Keratinocyte (primary cell): ENCODE data around the gene ABR. TPM values are rescaled to one million over a fixed set of nuclear protein-coding genes. Genes with fewer than 3 reads are reported as not detected.

ENCODE experiments used
- DNase-seq: peaks from one replicate; pipeline ENCODE4 v3.0.0-alpha.2; 2011; ENCODE audit warnings: low read depth, missing footprints, low spot score
- FAIRE-seq: peaks from 2 replicates; lab custom pipeline; 2011; peaks lifted over from hg19 to GRCh38; lab: Jason Lieb, UNC
- H2AFZ ChIP-seq: 2 replicates; pipeline ENCODE4 v1.6.0; 2012; ENCODE audit warnings: low read length, control low read depth, inconsistent platforms; ENCODE audit not compliant: control insufficient read depth
- H3K27ac ChIP-seq: 2 replicates; pipeline ENCODE4 v1.5.1; 2011; ENCODE audit warnings: low read length; ENCODE audit not compliant: control insufficient read depth, insufficient read depth
- H3K27me3 ChIP-seq: 3 replicates; pipeline ENCODE4 v1.6.0; 2011; ENCODE audit warnings: low read length; ENCODE audit not compliant: control insufficient read depth, insufficient read depth; ENCODE audit errors: extremely low read depth
- H3K36me3 ChIP-seq, 2 experiments: 2 replicates in 1 of 2; 3 replicates in 1 of 2; pipeline ENCODE4 v1.5.1; 2011; ENCODE audit warnings: low read length in 2 of 2, mild to moderate bottlenecking in 1 of 2; ENCODE audit not compliant: control insufficient read depth in 2 of 2, insufficient read depth in 2 of 2; ENCODE audit errors: extremely low read depth in 1 of 2
- H3K4me1 ChIP-seq: 3 replicates; pipeline ENCODE4 v1.5.1; 2011; ENCODE audit warnings: low read length; ENCODE audit not compliant: control insufficient read depth, insufficient read depth; ENCODE audit errors: extremely low read depth
- H3K4me2 ChIP-seq: 3 replicates; pipeline ENCODE4 v1.6.0; 2011; ENCODE audit warnings: low read depth, low read length; ENCODE audit not compliant: control insufficient read depth, insufficient read depth; ENCODE audit errors: extremely low read depth
- H3K4me3 ChIP-seq, 3 experiments: fragments of 200-600 bp in 1 of 3; sonication (generic) in 1 of 3; 2 replicates in 2 of 3; 3 replicates in 1 of 3; pipeline ENCODE4 v1.5.1; 2011 to 2016; ENCODE audit warnings: low read length in 3 of 3, mild to moderate bottlenecking in 3 of 3, control low read depth in 2 of 3, inconsistent platforms in 1 of 3, low read depth in 1 of 3, mixed read lengths in 1 of 3, mixed run types in 1 of 3, moderate library complexity in 1 of 3; ENCODE audit not compliant: control insufficient read depth in 2 of 3, insufficient read depth in 2 of 3; ENCODE audit errors: extremely low read depth in 1 of 3
- H3K79me2 ChIP-seq: 2 replicates; pipeline ENCODE4 v1.6.0; 2012; ENCODE audit warnings: low read length; ENCODE audit not compliant: control insufficient read depth, insufficient read depth
- H3K9ac ChIP-seq: 3 replicates; pipeline ENCODE4 v1.6.0; 2011; ENCODE audit warnings: low read length; ENCODE audit not compliant: control insufficient read depth, insufficient read depth; ENCODE audit errors: extremely low read depth
- H3K9me1 ChIP-seq: 3 replicates; pipeline ENCODE4 v1.6.0; 2011; ENCODE audit warnings: low read length; ENCODE audit not compliant: control insufficient read depth, insufficient read depth; ENCODE audit errors: extremely low read depth
- H3K9me3 ChIP-seq: 2 replicates; pipeline ENCODE4 v1.5.1; 2012; ENCODE audit warnings: low read depth, low read length; ENCODE audit not compliant: control insufficient read depth
- H4K20me1 ChIP-seq: 3 replicates; pipeline ENCODE4 v1.6.0; 2011; ENCODE audit warnings: low read length; ENCODE audit not compliant: control insufficient read depth, insufficient read depth; ENCODE audit errors: extremely low read depth
- EZH2 ChIP-seq: IDR thresholded peaks from one replicate; pipeline ENCODE4 v1.6.1; 2012; ENCODE audit warnings: inconsistent platforms, mild to moderate bottlenecking, low read length, moderate library complexity
- dilution Hi-C: fragments of 300-500 bp; cut with MboI; formaldehyde crosslinking; loops from one replicate; pipeline ENCODE4 v1.7.0; 2020; ENCODE audit warnings: low sequenced_read_pairs; ENCODE audit not compliant: extremely low pct_ligation_motif_present
- polyA plus RNA-seq, 5 experiments: library from polyadenylated mRNA; depleted of rRNA in 3 of 5; stranded (reverse) in 3 of 5; stranded (forward) in 1 of 5; unstranded in 1 of 5; fragments of >200 nt; gene quantifications; 1 replicate in 1 of 5; 2 replicates in 3 of 5; 3 replicates in 1 of 5; pipeline versions ENCODE4 v1.2.1 to v1.2.3, GENCODE V29; 2011 to 2012; ENCODE audit warnings: missing spikeins in 2 of 5, low read depth in 1 of 5, low replicate concordance in 1 of 5
- TF ChIP-seq, protein P1 (sequence below), 3 experiments: IDR thresholded peaks in 1 of 3; conservative IDR thresholded peaks in 1 of 3; optimal IDR thresholded peaks in 1 of 3; 2 replicates in 2 of 3; 3 replicates in 1 of 3; pipeline versions ENCODE3 to v1.5.1; 2011; ENCODE audit warnings: low read length in 3 of 3, mild to moderate bottlenecking in 3 of 3, moderate library complexity in 2 of 3, control low read depth in 1 of 3, inconsistent platforms in 1 of 3; ENCODE audit not compliant: insufficient read depth in 2 of 3; ENCODE audit errors: extremely low read depth in 1 of 3

The ABR gene
- polyA plus RNA-seq, 1 donor (not counting 4 experiments of a cell fraction or from before 2014, with no cell fraction given) = 17.3 TPM

DNA sequence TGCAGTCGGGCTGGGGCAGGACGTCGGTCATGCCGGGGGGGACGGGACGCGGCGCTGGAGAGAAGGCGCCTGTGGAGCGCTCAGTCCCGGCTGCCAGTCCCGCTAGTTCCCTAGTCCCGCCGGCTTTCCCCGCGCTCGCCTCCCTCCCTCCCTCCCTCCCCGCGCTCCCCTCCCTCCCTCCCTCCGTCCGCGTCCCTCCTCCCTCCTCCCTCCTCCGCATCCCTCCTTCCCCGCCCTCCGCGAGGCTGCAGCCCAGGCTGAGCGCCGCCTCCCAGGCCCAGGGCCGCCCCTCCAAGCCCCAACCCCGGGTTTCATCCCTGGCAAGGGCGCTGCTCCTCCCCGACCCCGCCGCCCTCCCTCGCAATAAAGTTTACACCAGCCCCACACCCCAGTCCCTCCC is 148.1 kb downstream of the ABR start:
- no peak overlapping the region for H2AFZ ChIP-seq
- peaks cover 5% of the 10 kb centered on the region for H4K20me1 ChIP-seq
- no peaks in the 10 kb centered on the region for H3K27me3 ChIP-seq
- no peak overlapping the region for H3K9ac ChIP-seq
- FAIRE-seq = no peak
- no peak overlapping the region for H3K4me2 ChIP-seq
- H3K79me2 ChIP-seq = no peaks in the 10 kb centered on the region
- TF ChIP-seq, protein P1, sequence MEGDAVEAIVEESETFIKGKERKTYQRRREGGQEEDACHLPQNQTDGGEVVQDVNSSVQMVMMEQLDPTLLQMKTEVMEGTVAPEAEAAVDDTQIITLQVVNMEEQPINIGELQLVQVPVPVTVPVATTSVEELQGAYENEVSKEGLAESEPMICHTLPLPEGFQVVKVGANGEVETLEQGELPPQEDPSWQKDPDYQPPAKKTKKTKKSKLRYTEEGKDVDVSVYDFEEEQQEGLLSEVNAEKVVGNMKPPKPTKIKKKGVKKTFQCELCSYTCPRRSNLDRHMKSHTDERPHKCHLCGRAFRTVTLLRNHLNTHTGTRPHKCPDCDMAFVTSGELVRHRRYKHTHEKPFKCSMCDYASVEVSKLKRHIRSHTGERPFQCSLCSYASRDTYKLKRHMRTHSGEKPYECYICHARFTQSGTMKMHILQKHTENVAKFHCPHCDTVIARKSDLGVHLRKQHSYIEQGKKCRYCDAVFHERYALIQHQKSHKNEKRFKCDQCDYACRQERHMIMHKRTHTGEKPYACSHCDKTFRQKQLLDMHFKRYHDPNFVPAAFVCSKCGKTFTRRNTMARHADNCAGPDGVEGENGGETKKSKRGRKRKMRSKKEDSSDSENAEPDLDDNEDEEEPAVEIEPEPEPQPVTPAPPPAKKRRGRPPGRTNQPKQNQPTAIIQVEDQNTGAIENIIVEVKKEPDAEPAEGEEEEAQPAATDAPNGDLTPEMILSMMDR (optimal IDR thresholded peaks at IDR 0.05 in 1 of 3, IDR thresholded peaks at IDR 0.05 in 1 of 3, conservative IDR thresholded peaks at IDR 0.05 in 1 of 3; ENCODE audit: extremely low read depth in 1 of 3, insufficient read depth in 2 of 3, low read length in 3 of 3) = no peak
- no peak for TF ChIP-seq EZH2
- H3K36me3 ChIP-seq = no peaks in the 10 kb centered on the region
- H3K27ac ChIP-seq = no peak overlapping the region
- no peak overlapping the region for H3K4me3 ChIP-seq
- DNase-seq = no peak
- H3K9me1 ChIP-seq = no peaks in the 10 kb centered on the region
- H3K9me3 ChIP-seq = no peaks in the 10 kb centered on the region
- H3K4me1 ChIP-seq = no peaks in the 10 kb centered on the region
- dilution Hi-C loops = no loop called here

DNA sequence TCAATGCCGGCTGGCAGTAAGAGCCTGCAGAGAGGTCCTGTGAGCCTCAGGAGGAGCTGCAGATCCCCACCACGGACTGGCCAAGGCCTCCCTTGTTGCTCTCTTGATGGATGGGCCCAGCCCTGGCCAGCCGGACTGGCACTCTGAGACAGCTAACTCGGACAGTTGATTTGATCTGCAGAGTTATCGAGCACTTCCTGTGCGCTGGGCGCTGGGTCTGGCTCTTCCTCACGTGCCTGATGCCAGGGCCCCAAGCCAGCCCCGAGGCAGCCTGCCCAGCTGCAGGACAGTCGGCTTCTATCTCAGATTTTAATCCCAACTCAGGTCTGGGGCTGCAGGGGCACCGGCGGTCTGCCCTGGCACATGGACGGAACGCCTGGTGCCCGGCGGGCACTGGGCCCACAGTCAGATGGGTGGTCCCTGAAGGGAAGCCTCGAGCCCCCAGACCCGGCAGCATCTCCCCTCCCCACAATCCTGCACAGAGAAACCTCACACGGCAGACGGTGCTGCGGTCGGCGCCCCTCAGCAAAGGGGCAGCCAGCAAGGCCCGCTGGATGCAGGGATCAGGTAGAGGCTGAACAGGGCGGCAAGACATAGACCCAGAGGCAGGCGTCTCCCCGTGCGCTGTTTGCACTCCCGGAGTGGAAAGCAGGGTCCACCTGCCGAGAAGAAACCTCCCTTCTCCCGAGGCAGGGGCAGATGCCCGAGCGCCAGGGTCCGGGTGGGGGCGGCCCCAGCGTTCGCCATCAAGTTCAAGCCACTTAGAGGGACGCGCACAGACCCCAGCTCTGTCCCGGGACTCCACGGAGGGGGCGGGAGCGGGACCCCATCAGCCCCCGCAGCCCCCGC is 148.9 kb downstream of the ABR start:
- Histone ChIP-seq H3K4me2 (no peak overlapping the region), H3K4me1 (no peaks in the 10 kb centered on the region), H3K79me2 (no peaks in the 10 kb centered on the region), H3K9me1 (no peaks in the 10 kb centered on the region), H2AFZ (no peak overlapping the region), H3K27ac (no peak overlapping the region), H4K20me1 (peaks cover 5% of the 10 kb centered on the region), H3K9me3 (no peaks in the 10 kb centered on the region), H3K36me3 (no peaks in the 10 kb centered on the region), H3K9ac (no peak overlapping the region), H3K27me3 (no peaks in the 10 kb centered on the region), H3K4me3 (no peak overlapping the region)
- FAIRE-seq = no peak
- TF ChIP-seq EZH2 = no peak
- TF ChIP-seq, protein P1 (optimal IDR thresholded peaks at IDR 0.05 in 1 of 3, IDR thresholded peaks at IDR 0.05 in 1 of 3, conservative IDR thresholded peaks at IDR 0.05 in 1 of 3; ENCODE audit: extremely low read depth in 1 of 3, insufficient read depth in 2 of 3, low read length in 3 of 3) = no peak
- dilution Hi-C loops = no loop called here
- DNase-seq = no peak
